PC-3 (cell line): ENCODE measurements around the gene HMX3. TPM values are rescaled to one million over a fixed set of nuclear protein-coding genes. Genes with fewer than 3 reads are reported as not detected.
"Not testable (repeated sequence)": the region's sequence is repeated elsewhere in the genome, so short reads cannot be mapped to it uniquely, and the experiment has no call there.

Experiments used
- ATAC-seq: fragments of 200-7000 bp; cut with Tn5 transposase; 2 replicates; pipeline ENCODE4 v1.9.1; 2020; ENCODE audit warnings: mild to moderate bottlenecking, moderate library complexity
- BruUV-seq: library from RNA; stranded (reverse); fragments of 400-500 nt; replicated peaks from 2 replicates; lab custom pipeline; 2021; lab: Mats Ljungman, UMichigan
- CTCF ChIA-PET: fragments of 300-600 bp; sonication (Branson Sonifier 250); formaldehyde crosslinking; loops from one replicate; lab custom pipeline; 2022; ENCODE audit warnings: antibody characterized with exemption; lab: Charles Lee
- POLR2A ChIA-PET: fragments of 300-600 bp; sonication (Branson Sonifier 250); formaldehyde crosslinking; loops from one replicate; lab custom pipeline; 2022; ENCODE audit warnings: antibody characterized with exemption; ENCODE audit not compliant: unreplicated experiment; lab: Charles Lee
- DNase-seq: peaks from one replicate; pipeline ENCODE4 v3.0.0-alpha.2; 2015
- H2AFZ ChIP-seq: fragments of 300-600 bp; sonication (generic); 2 replicates; pipeline ENCODE4 v1.6.0; 2016; ENCODE audit warnings: antibody characterized with exemption, low read length
- H3F3A ChIP-seq: fragments of 300-600 bp; sonication (generic); one replicate; pipeline ENCODE4 v1.6.0; 2017; ENCODE audit warnings: antibody characterized with exemption, low read length, control low read depth, mild to moderate bottlenecking; ENCODE audit not compliant: unreplicated experiment
- H3K27ac ChIP-seq: fragments of 300-600 bp; sonication (generic); 2 replicates; pipeline ENCODE4 v1.5.1; 2016; ENCODE audit warnings: mild to moderate bottlenecking, low read length
- H3K27me3 ChIP-seq: fragments of 300-600 bp; sonication (generic); 2 replicates; pipeline ENCODE4 v1.6.1; 2016; ENCODE audit warnings: low read length, mixed read lengths
- H3K36me3 ChIP-seq: fragments of 300-600 bp; sonication (generic); 2 replicates; pipeline ENCODE4 v1.6.1; 2016; ENCODE audit warnings: low read depth, mixed run types, low read length, mixed read lengths
- H3K4me1 ChIP-seq: fragments of 300-600 bp; sonication (generic); 2 replicates; pipeline ENCODE4 v1.5.1; 2016; ENCODE audit warnings: low read length; ENCODE audit not compliant: insufficient read depth
- H3K4me2 ChIP-seq: fragments of 300-600 bp; sonication (generic); 2 replicates; pipeline ENCODE4 v1.6.0; 2016; ENCODE audit warnings: low read length
- H3K4me3 ChIP-seq: fragments of 300-600 bp; sonication (generic); 2 replicates; pipeline ENCODE4 v1.5.1; 2016; ENCODE audit warnings: mild to moderate bottlenecking, low read length, mixed read lengths
- H3K79me2 ChIP-seq: fragments of 300-600 bp; sonication (generic); 2 replicates; pipeline ENCODE4 v1.6.1; 2017; ENCODE audit warnings: low read length, mixed read lengths
- H3K9ac ChIP-seq: fragments of 300-600 bp; sonication (generic); 2 replicates; pipeline ENCODE4 v1.6.0; 2016; ENCODE audit warnings: mild to moderate bottlenecking, low read length
- H3K9me2 ChIP-seq: fragments of 300-600 bp; sonication (generic); replicated peaks from 2 replicates; pipeline ENCODE4 v1.6.1; 2016; ENCODE audit warnings: mixed run types, low read length, mixed read lengths
- H3K9me3 ChIP-seq: fragments of 300-600 bp; sonication (generic); 2 replicates; pipeline ENCODE4 v1.6.1; 2016; ENCODE audit warnings: low read length, mixed read lengths
- H4K20me1 ChIP-seq: fragments of 300-600 bp; sonication (generic); 2 replicates; pipeline ENCODE4 v1.6.1; 2016; ENCODE audit warnings: low read length, mixed read lengths
- EZH2 ChIP-seq: fragments of 300-600 bp; sonication (generic); IDR thresholded peaks from one replicate; pipeline ENCODE4 v1.6.1; 2017; ENCODE audit warnings: antibody characterized with exemption, mild to moderate bottlenecking, low read length; ENCODE audit not compliant: unreplicated experiment
- EZH2phosphoT487 ChIP-seq: fragments of 300-600 bp; sonication (generic); IDR thresholded peaks from 2 replicates; pipeline ENCODE4 v1.6.1; 2018; ENCODE audit warnings: mild to moderate bottlenecking, antibody characterized with exemption, low read length, borderline replicate concordance
- intact Hi-C: fragments of 100-400 bp; cut with micrococcal nuclease; formaldehyde crosslinking; loops from 2 replicates; pipeline ENCODE4 v1.9.0; 2023
- total RNA-seq: library from RNA; depleted of rRNA; stranded (reverse); fragments of >200 nt; gene quantifications from 2 replicates; pipeline ENCODE4 v1.2.3, GENCODE V29; 2014
- TF ChIP-seq, protein P1 (sequence below): fragments of 300-600 bp; sonication (generic); conservative IDR thresholded peaks from 2 replicates; pipeline ENCODE4 v1.5.1; 2017; ENCODE audit warnings: antibody characterized with exemption, low read depth, mild to moderate bottlenecking, low read length

The HMX3 gene
- total RNA-seq, 1 experiment from 2014 or later: 0.51 TPM

DNA sequence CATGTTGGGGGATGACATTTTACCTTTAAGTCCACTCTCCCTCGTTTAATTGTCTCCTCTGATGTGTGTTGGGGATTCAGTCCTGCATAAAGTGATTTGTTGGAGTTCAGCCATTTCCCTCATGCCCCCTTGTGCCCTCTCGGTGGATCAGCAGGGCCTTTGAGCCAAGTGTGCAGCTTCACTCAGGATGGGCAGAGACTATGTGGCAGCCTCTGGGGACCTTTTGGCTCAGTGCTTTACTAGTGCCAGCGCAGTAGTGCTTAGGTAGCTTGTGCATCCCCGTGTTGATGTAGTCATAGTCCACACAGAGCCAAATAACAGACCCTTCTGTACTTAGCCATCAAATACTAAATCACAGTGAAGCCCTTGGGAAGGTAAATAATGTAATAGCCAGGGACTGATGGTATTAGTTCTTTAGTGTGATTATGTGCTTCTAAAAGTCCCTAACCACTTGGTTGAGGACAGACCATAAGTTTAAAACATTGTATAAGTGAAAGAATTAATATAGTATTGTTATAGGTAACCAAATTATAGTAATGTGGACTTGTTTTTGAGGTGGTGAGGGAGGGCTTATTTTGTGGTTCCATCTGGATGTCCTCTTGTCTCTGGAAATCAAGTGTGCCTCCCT lies 29.8 kb downstream of the HMX3 start:
- Histone ChIP-seq H3K9me3 (no peaks in the 10 kb centered on the region), H3K9ac (no peak overlapping the region), H3K4me3 (no peak overlapping the region), H3K4me2 (no peak overlapping the region), H3K27me3 (no peaks in the 10 kb centered on the region), H3K27ac (no peak overlapping the region), H3K79me2 (peaks cover 54% of the 10 kb centered on the region), H3F3A (no peaks in the 10 kb centered on the region), H2AFZ (no peak overlapping the region), H3K36me3 (peaks cover 80% of the 10 kb centered on the region), H3K4me1 (no peaks in the 10 kb centered on the region), H3K9me2 (no peaks in the 10 kb centered on the region), H4K20me1 (peaks cover 30% of the 10 kb centered on the region)
- ATAC-seq (no peak), DNase-seq (no peak)
- POLR2A ChIA-PET: no interaction called here
- intact Hi-C loops: no loop called here
- no TSS peak for BruUV-seq
- TF ChIP-seq EZH2 (no peak), EZH2phosphoT487 (no peak)
- TF ChIP-seq, protein P1, sequence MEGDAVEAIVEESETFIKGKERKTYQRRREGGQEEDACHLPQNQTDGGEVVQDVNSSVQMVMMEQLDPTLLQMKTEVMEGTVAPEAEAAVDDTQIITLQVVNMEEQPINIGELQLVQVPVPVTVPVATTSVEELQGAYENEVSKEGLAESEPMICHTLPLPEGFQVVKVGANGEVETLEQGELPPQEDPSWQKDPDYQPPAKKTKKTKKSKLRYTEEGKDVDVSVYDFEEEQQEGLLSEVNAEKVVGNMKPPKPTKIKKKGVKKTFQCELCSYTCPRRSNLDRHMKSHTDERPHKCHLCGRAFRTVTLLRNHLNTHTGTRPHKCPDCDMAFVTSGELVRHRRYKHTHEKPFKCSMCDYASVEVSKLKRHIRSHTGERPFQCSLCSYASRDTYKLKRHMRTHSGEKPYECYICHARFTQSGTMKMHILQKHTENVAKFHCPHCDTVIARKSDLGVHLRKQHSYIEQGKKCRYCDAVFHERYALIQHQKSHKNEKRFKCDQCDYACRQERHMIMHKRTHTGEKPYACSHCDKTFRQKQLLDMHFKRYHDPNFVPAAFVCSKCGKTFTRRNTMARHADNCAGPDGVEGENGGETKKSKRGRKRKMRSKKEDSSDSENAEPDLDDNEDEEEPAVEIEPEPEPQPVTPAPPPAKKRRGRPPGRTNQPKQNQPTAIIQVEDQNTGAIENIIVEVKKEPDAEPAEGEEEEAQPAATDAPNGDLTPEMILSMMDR: 0 out of 2 replicates have a peak, but pooled peaks have one; percentile 18
- CTCF ChIA-PET: interaction anchor here (0.5 kb wide), 1 partner anchor 74 kb away, joined by 4 read pairs; no protein-coding TSS in a partner anchor

DNA sequence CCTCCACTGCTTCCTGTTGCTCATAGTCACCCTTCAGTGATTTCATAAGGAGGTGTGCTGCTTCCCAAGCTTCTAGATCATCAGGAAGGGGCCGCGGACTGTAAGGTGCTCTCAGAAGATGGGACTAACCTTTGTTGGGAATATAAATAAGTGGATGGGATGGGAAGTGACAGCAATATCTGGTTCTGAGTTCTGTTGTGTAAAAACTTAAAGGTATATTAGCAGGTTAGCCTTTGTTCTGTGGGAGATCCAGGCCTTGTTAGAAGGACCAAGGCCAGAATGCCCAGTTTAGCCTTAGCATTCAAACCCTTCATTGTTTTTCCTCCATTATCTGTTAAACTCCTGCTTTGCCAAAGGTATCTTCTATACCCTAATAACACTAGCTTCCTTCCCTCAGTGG lies 30.8 kb downstream of the HMX3 start:
- no peaks in the 10 kb centered on the region for H3K9me2 ChIP-seq
- H3K79me2 ChIP-seq: peaks cover 43% of the 10 kb centered on the region
- H3K4me2 ChIP-seq: no peak overlapping the region
- ChIA-PET CTCF (no interaction called here), POLR2A (no interaction called here)
- no TSS peak for BruUV-seq
- H4K20me1 ChIP-seq: peaks cover 22% of the 10 kb centered on the region
- no peak overlapping the region for H3K27ac ChIP-seq
- no peak for DNase-seq
- H3F3A ChIP-seq: no peaks in the 10 kb centered on the region
- TF ChIP-seq EZH2phosphoT487 (no peak), EZH2 (no peak)
- TF ChIP-seq, protein P1: no peak
- H2AFZ ChIP-seq: no peak overlapping the region
- H3K9ac ChIP-seq: no peak overlapping the region
- peaks cover 69% of the 10 kb centered on the region for H3K36me3 ChIP-seq
- no peak overlapping the region for H3K4me3 ChIP-seq
- no peaks in the 10 kb centered on the region for H3K27me3 ChIP-seq
- no peaks in the 10 kb centered on the region for H3K9me3 ChIP-seq
- intact Hi-C loops: no loop called here
- ATAC-seq: no peak
- H3K4me1 ChIP-seq: no peaks in the 10 kb centered on the region

DNA sequence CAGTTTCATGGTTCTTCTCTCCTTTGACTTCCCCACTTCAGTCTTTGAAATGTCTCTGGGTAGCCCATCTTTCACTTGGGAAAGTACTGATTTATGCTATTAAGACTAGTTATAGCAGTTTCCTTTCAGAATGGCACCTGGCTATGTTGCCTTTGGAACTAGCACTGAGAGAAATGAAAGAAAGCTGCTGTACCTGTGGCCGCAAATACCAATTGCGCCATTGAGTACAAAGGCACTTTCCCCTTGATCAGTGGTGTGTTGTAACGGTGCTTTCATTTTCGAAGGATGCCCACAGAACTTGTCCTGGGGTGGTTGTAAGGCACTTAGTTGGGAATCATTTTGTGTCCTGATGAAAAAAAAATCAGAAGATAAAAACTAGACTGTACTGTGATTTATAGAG lies 35.2 kb downstream of the HMX3 start:
- ATAC-seq (no peak), DNase-seq (no peak)
- ChIA-PET POLR2A (no interaction called here), CTCF (no interaction called here)
- TF ChIP-seq EZH2: no peak
- TF ChIP-seq, protein P1: no peak
- H3K9me2 ChIP-seq: no peaks in the 10 kb centered on the region
- no peak overlapping the region for H3K27ac ChIP-seq
- H3K4me2 ChIP-seq: no peak overlapping the region
- H3K4me1 ChIP-seq: no peaks in the 10 kb centered on the region
- peaks cover 28% of the 10 kb centered on the region for H3K36me3 ChIP-seq
- no peaks in the 10 kb centered on the region for H3K9me3 ChIP-seq
- no TSS peak for BruUV-seq
- H3K9ac ChIP-seq: no peak overlapping the region
- H3K27me3 ChIP-seq: no peaks in the 10 kb centered on the region
- H3K4me3 ChIP-seq: no peak overlapping the region
- no peak overlapping the region for H2AFZ ChIP-seq
- intact Hi-C loops: no loop called here
- peaks cover 3% of the 10 kb centered on the region; the same call in 1 of the 2 replicates for H3K79me2 ChIP-seq
- no peaks in the 10 kb centered on the region for H4K20me1 ChIP-seq
- H3F3A ChIP-seq: no peaks in the 10 kb centered on the region

DNA sequence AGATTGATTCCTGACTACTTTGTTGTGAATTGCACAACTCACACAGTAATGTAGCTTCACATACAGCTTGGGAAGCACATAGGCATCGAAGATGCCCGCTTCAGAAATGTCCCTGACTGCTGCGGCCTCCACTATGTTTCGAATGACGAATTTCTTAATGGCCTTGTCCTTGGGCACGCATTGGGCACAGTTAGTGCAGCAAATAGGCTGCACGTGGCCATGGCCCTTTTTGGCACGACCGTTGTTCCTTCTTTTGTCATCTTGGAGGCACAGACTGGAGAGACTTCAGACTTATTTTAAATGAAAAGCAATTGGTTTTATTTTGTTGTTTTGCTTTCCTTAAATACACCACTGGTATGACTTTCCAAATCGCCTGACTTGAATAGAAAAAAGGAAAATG lies 35.8 kb downstream of the HMX3 start:
- H3K27ac ChIP-seq, H3K79me2 ChIP-seq, H3K9me2 ChIP-seq, intact Hi-C loops, H4K20me1 ChIP-seq, H3F3A ChIP-seq, H3K27me3 ChIP-seq, H3K4me2 ChIP-seq, CTCF ChIA-PET, DNase-seq, H3K4me3 ChIP-seq, H3K9me3 ChIP-seq, H2AFZ ChIP-seq, ATAC-seq, BruUV-seq, H3K4me1 ChIP-seq, H3K9ac ChIP-seq: not testable (repeated sequence)
- peaks cover 21% of the 10 kb centered on the region for H3K36me3 ChIP-seq
- POLR2A ChIA-PET: interaction anchor here (0.6 kb wide), 1 partner anchor 14 kb away, joined by 3 read pairs; no protein-coding TSS in a partner anchor
